Testis (tissue), 2 donors: ENCODE measurements around the gene DCAKD.

Source experiments
- POLR2A ChIP-seq: fragments of 450-650 bp; IDR thresholded peaks from one replicate; pipeline ENCODE4 v1.6.1; 2017; ENCODE audit warnings: antibody characterized with exemption, mild to moderate bottlenecking, moderate library complexity
- TF ChIP-seq, protein P1 (sequence below), 3 experiments: fragments of 450-650 bp in 2 of 3; fragments of 200-600 bp in 1 of 3; sonication (generic) in 1 of 3; IDR thresholded peaks; one replicate each; pipeline ENCODE4 v1.5.1; 2016 to 2019; ENCODE audit warnings: antibody characterized with exemption in 3 of 3, mild to moderate bottlenecking in 2 of 3, moderate library complexity in 1 of 3

DNA sequence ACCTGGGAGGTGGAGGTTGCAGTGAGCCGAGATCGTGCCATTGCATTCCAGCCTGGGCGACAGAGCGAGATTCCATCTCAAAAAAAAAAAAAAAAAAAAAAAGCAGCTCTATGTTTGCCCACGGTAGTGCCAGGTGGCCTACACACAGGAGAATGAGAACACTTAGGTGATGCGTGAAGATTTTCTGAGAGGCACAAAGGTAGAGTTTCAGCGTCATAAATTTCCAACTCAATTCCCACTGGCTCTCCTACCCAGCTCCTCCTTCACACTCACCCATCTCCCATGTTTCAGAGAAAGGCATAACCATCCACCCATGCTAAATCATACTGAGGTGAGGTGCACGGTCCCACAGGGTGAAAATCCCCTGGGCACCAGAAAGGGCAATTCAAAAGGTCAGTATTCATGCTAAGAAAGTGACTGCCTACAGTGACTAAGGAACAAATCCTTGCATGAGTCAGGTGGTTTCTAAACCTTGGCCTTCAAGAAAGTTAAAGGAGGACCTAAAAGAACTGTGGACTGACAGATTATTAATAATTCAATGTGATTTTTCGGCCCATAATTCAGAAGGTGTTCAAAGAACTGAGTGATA lies 4.8 kb downstream of the DCAKD start:
- TF ChIP-seq, protein P1, sequence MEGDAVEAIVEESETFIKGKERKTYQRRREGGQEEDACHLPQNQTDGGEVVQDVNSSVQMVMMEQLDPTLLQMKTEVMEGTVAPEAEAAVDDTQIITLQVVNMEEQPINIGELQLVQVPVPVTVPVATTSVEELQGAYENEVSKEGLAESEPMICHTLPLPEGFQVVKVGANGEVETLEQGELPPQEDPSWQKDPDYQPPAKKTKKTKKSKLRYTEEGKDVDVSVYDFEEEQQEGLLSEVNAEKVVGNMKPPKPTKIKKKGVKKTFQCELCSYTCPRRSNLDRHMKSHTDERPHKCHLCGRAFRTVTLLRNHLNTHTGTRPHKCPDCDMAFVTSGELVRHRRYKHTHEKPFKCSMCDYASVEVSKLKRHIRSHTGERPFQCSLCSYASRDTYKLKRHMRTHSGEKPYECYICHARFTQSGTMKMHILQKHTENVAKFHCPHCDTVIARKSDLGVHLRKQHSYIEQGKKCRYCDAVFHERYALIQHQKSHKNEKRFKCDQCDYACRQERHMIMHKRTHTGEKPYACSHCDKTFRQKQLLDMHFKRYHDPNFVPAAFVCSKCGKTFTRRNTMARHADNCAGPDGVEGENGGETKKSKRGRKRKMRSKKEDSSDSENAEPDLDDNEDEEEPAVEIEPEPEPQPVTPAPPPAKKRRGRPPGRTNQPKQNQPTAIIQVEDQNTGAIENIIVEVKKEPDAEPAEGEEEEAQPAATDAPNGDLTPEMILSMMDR (IDR thresholded peaks at IDR 0.05): no peak
- TF ChIP-seq POLR2A: no peak
